Activated CD8-positive, alpha-beta T cell treated with anti-CD3 and anti-CD28 coated beads, Interleukin-2, amount 10 ng/mL, durations not matched to agents 7 days and 5 days (primary cell): Measurements from ENCODE around the gene SPRN. TPM values are rescaled to one million over a fixed set of nuclear protein-coding genes. Genes with fewer than 3 reads are reported as not detected.
"Not testable (repeated sequence)": the region's sequence is repeated elsewhere in the genome, so short reads cannot be mapped to it uniquely, and the experiment has no call there.

Experiments used
- ATAC-seq: fragments of 150-1000 bp; cut with Tn5 transposase; one replicate; pipeline ENCODE4 v1.10.0; 2021; ENCODE audit warnings: moderate library complexity
- CTCF ChIA-PET: fragments of 350-600 bp; sonication (Branson Sonifier 250); formaldehyde crosslinking; loops from one replicate; lab custom pipeline; 2021; ENCODE audit warnings: antibody characterized with exemption; lab: Charles Lee
- POLR2A ChIA-PET: fragments of 350-600 bp; sonication (Branson Sonifier 250); formaldehyde crosslinking; loops from one replicate; lab custom pipeline; 2021; ENCODE audit warnings: antibody characterized with exemption; lab: Charles Lee
- DNase-seq: peaks from one replicate; pipeline ENCODE4 v3.0.0-alpha.2; 2020
- H3K27ac Mint-ChIP-seq: one replicate; pipeline ENCODE4 v1.8.0; 2021; ENCODE audit warnings: mild to moderate bottlenecking, mixed read lengths
- H3K27me3 Mint-ChIP-seq: one replicate; pipeline ENCODE4 v1.8.0; 2021; ENCODE audit warnings: low read depth, mixed read lengths
- H3K36me3 Mint-ChIP-seq: one replicate; pipeline ENCODE4 v1.8.0; 2021; ENCODE audit warnings: low read depth, mixed read lengths
- H3K4me1 Mint-ChIP-seq: one replicate; pipeline ENCODE4 v1.8.0; 2021; ENCODE audit warnings: low read depth, mixed read lengths
- H3K4me3 Mint-ChIP-seq: one replicate; pipeline ENCODE4 v1.8.0; 2021; ENCODE audit warnings: mild to moderate bottlenecking, mixed read lengths
- H3K9me3 Mint-ChIP-seq: one replicate; pipeline ENCODE4 v1.8.0; 2022; ENCODE audit warnings: mixed read lengths; ENCODE audit not compliant: insufficient read depth
- total RNA-seq, 2 experiments: library from RNA; stranded (reverse); gene quantifications; one replicate each; pipeline ENCODE4 v1.2.3, GENCODE V29; 2021

SPRN gene
- total RNA-seq, 2 experiments from 2014 or later: not detected

- no peak for DNase-seq
- ChIA-PET CTCF (interaction anchor here (0.5 to 2.6 kb wide), 3 partner anchors 59 to 81 kb away, joined by 3 to 10 read pairs (median 5); no protein-coding TSS in a partner anchor), POLR2A (interaction anchor here (0.6 to 2.8 kb wide), 6 partner anchors 8 to 226 kb away, joined by 3 to 18 read pairs (median 5); partner anchors contain the start of genes FUOM and PAOX)
- Mint-ChIP-seq H3K36me3 (peaks cover 3% of the 10 kb centered on the region), H3K9me3 (no peaks in the 10 kb centered on the region), H3K27ac (peak overlapping the region; percentile 99), H3K4me3 (peak overlapping the region; percentile 87), H3K4me1 (peaks cover 43% of the 10 kb centered on the region), H3K27me3 (no peaks in the 10 kb centered on the region)
- ATAC-seq: no peak
Observed at GRCh38 chr10:133388236-133388972, 36.0 kb downstream of the SPRN start.

- H3K4me3 Mint-ChIP-seq, H3K27ac Mint-ChIP-seq, ATAC-seq, H3K27me3 Mint-ChIP-seq, DNase-seq, H3K36me3 Mint-ChIP-seq, H3K9me3 Mint-ChIP-seq: not testable (repeated sequence)
- H3K4me1 Mint-ChIP-seq: peaks cover 41% of the 10 kb centered on the region
- ChIA-PET POLR2A (interaction anchor here (1.0 kb wide), 1 partner anchor 25 kb away, joined by 3 read pairs; no protein-coding TSS in a partner anchor), CTCF (interaction anchor here (2.6 kb wide), 1 partner anchor 57 kb away, joined by 10 read pairs; no protein-coding TSS in a partner anchor)
Observed at GRCh38 chr10:133386951-133387350, 37.5 kb downstream of the SPRN start.

- no peak for ATAC-seq
- H3K27me3 Mint-ChIP-seq: no peaks in the 10 kb centered on the region
- H3K4me3 Mint-ChIP-seq: no peak overlapping the region
- no peak overlapping the region for H3K27ac Mint-ChIP-seq
- H3K4me1 Mint-ChIP-seq: peaks cover 24% of the 10 kb centered on the region
- H3K9me3 Mint-ChIP-seq: no peaks in the 10 kb centered on the region
- no peak for DNase-seq
- POLR2A ChIA-PET: no interaction called here
- H3K36me3 Mint-ChIP-seq: peaks cover 3% of the 10 kb centered on the region
- CTCF ChIA-PET: no interaction called here
Observed at GRCh38 chr10:133385214-133385613, 39.2 kb downstream of the SPRN start.

- H3K36me3 Mint-ChIP-seq: peaks cover 3% of the 10 kb centered on the region
- no peaks in the 10 kb centered on the region for H3K9me3 Mint-ChIP-seq
- ATAC-seq: no peak
- H3K4me3 Mint-ChIP-seq: no peak overlapping the region
- ChIA-PET CTCF (no interaction called here), POLR2A (no interaction called here)
- no peak overlapping the region for H3K27ac Mint-ChIP-seq
- no peak for DNase-seq
- H3K27me3 Mint-ChIP-seq: no peaks in the 10 kb centered on the region
- H3K4me1 Mint-ChIP-seq: peaks cover 19% of the 10 kb centered on the region
Observed at GRCh38 chr10:133384071-133384470, 40.4 kb downstream of the SPRN start.

- Mint-ChIP-seq H3K36me3 (no peaks in the 10 kb centered on the region), H3K27ac (no peak overlapping the region), H3K9me3 (no peaks in the 10 kb centered on the region), H3K4me1 (peaks cover 14% of the 10 kb centered on the region), H3K4me3 (no peak overlapping the region), H3K27me3 (no peaks in the 10 kb centered on the region)
- ChIA-PET POLR2A (no interaction called here), CTCF (no interaction called here)
- no peak for ATAC-seq
- no peak for DNase-seq
Observed at GRCh38 chr10:133383551-133383950, 40.9 kb downstream of the SPRN start.

- CTCF ChIA-PET: no interaction called here
- no peak for ATAC-seq
- no peaks in the 10 kb centered on the region for H3K9me3 Mint-ChIP-seq
- H3K27me3 Mint-ChIP-seq: peaks cover 11% of the 10 kb centered on the region
- POLR2A ChIA-PET: interaction anchor here (2.1 kb wide), 1 partner anchor 8 kb away, joined by 10 read pairs; no protein-coding TSS in a partner anchor
- peaks cover 6% of the 10 kb centered on the region for H3K4me1 Mint-ChIP-seq
- no peak for DNase-seq
- H3K27ac Mint-ChIP-seq: no peak overlapping the region
- no peak overlapping the region for H3K4me3 Mint-ChIP-seq
- no peaks in the 10 kb centered on the region for H3K36me3 Mint-ChIP-seq
Observed at GRCh38 chr10:133381036-133381435, 43.4 kb downstream of the SPRN start.

- DNase-seq (no peak), ATAC-seq (no peak)
- ChIA-PET CTCF (no interaction called here), POLR2A (interaction anchor here (1.2 to 2.1 kb wide), 2 partner anchors 9 to 12 kb away, joined by 3 to 10 read pairs; no protein-coding TSS in a partner anchor)
- Mint-ChIP-seq H3K27ac (no peak overlapping the region), H3K9me3 (no peaks in the 10 kb centered on the region), H3K4me1 (peaks cover 6% of the 10 kb centered on the region), H3K27me3 (peaks cover 17% of the 10 kb centered on the region), H3K4me3 (peak overlapping the region; percentile 49), H3K36me3 (no peaks in the 10 kb centered on the region)
Observed at GRCh38 chr10:133379801-133380666, 44.4 kb downstream of the SPRN start.

GRCh38 chr10:133379152-133379800 lies 45.1 kb downstream of the SPRN start, which contains the start of gene PAOX:
PAOX (plus strand) TSS chr10:133379262; CDS start chr10:133379317, 55 bp downstream.
- ChIA-PET POLR2A (interaction anchor here (1.2 to 2.7 kb wide), 3 partner anchors 10 to 12 kb away, joined by 3 to 18 read pairs (median 10); no protein-coding TSS in a partner anchor), CTCF (no interaction called here)
- DNase-seq (peak; percentile 60), ATAC-seq (peak; percentile 54)
- H3K4me1 Mint-ChIP-seq: peaks cover 10% of the 10 kb centered on the region
- H3K4me3 Mint-ChIP-seq: peak within 1 kb of the TSS; percentile 79
- no peaks in the 10 kb centered on the region for H3K36me3 Mint-ChIP-seq
- H3K9me3 Mint-ChIP-seq: no peaks in the 10 kb centered on the region
- peaks cover 20% of the 10 kb centered on the region for H3K27me3 Mint-ChIP-seq
- peak within 1 kb of the TSS; percentile 57 for H3K27ac Mint-ChIP-seq

GRCh38 chr10:133378251-133379096 lies 46.0 kb downstream of the SPRN start:
- Mint-ChIP-seq H3K9me3 (no peaks in the 10 kb centered on the region), H3K27me3 (peaks cover 22% of the 10 kb centered on the region), H3K4me1 (peaks cover 13% of the 10 kb centered on the region), H3K36me3 (no peaks in the 10 kb centered on the region), H3K27ac (peak overlapping the region; percentile 57), H3K4me3 (peak overlapping the region; percentile 79)
- ATAC-seq (peak; percentile 76), DNase-seq (peak; percentile 70)
- ChIA-PET CTCF (no interaction called here), POLR2A (interaction anchor here (0.6 to 2.7 kb wide), 4 partner anchors 12 to 103 kb away, joined by 3 to 18 read pairs (median 3); partner anchors contain the start of gene CALY)

- ChIA-PET POLR2A (interaction anchor here (0.6 to 2.7 kb wide), 4 partner anchors 12 to 103 kb away, joined by 3 to 18 read pairs (median 3); partner anchors contain the start of gene CALY), CTCF (no interaction called here)
- Mint-ChIP-seq H3K27ac (no peak overlapping the region), H3K4me1 (peaks cover 13% of the 10 kb centered on the region), H3K9me3 (no peaks in the 10 kb centered on the region), H3K4me3 (peak overlapping the region; percentile 79), H3K27me3 (peaks cover 22% of the 10 kb centered on the region), H3K36me3 (no peaks in the 10 kb centered on the region)
- no peak for DNase-seq
- ATAC-seq: no peak
Observed at GRCh38 chr10:133377818-133378250, 46.6 kb downstream of the SPRN start.
